Measurements from ENCODE around the gene DNAJC5G. TPM values are rescaled to one million over a fixed set of nuclear protein-coding genes. Genes with fewer than 3 reads are reported as not detected.

The DNAJC5G gene
- polyA plus RNA-seq, 1 donor, result 0.19 TPM

DNA sequence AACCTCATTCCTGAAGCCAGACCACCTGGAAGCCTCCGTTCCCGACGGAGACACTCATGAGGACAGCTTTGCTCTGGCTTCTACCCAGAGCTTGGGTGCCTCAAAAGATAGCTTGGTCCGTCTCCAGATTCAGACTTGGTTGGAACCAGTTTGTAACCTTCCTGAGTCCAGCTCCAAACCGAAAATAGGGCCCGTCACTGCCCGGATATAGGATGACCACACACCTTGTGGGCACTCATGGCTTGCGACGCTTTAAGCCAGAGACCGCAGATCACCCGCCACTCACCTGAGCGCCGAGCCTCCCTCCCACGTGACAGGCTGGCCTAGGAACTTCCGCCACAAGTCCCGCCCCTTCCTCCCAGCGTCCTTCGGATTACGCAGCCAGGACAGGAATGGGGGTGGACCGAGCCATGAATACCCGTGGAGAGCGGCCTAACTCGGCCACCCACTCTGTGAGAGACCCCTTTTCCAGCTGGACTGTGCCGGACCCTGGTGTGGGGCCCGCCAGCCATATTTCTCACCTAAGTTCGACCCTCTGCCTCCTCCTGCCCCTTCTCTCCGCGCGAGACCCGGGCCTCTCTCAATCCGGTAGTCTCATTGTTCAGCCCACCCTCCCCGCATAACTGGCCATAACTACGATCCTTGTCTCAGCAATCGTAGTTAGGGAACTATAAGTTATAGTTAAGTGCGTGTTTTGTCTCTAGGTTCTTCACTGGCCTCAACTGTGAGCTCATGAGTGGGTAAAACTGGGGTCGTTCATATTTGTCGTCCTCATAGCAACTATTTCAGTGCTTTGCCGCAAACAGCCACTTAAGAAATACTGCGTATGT, 47.7 kb downstream of the DNAJC5G start, which contains the start of gene MPV17:
Gene MPV17 (minus strand): TSS at position 332 of the 830 bp plus-strand sequence. CDS start 580 bp downstream, outside the sequence.
- Histone ChIP-seq H3K36me3 (ENCODE audit: control insufficient read depth, insufficient read depth, low read length) (peaks cover 18% of the 10 kb centered on the region), H3K4me1 (ENCODE audit: control insufficient read depth, insufficient read depth, low read length) (peaks cover 15% of the 10 kb centered on the region), H3K4me3 (ENCODE audit: low read length) (peak within 1 kb of the TSS; percentile 86), H3K9me3 (ENCODE audit: control insufficient read depth, low read depth, low read length) (no peaks in the 10 kb centered on the region), H3K27me3 (ENCODE audit: control insufficient read depth, insufficient read depth, low read length) (no peaks in the 10 kb centered on the region), H3K27ac (ENCODE audit: low read length) (peak within 1 kb of the TSS; percentile 93)
- peak; percentile 93 to 95 for DNase-seq
- WGBS (ENCODE audit: insufficient coverage, low lambda C conversion rate), result 0% methylated on average over 6 of the region's 39 CpGs

DNA sequence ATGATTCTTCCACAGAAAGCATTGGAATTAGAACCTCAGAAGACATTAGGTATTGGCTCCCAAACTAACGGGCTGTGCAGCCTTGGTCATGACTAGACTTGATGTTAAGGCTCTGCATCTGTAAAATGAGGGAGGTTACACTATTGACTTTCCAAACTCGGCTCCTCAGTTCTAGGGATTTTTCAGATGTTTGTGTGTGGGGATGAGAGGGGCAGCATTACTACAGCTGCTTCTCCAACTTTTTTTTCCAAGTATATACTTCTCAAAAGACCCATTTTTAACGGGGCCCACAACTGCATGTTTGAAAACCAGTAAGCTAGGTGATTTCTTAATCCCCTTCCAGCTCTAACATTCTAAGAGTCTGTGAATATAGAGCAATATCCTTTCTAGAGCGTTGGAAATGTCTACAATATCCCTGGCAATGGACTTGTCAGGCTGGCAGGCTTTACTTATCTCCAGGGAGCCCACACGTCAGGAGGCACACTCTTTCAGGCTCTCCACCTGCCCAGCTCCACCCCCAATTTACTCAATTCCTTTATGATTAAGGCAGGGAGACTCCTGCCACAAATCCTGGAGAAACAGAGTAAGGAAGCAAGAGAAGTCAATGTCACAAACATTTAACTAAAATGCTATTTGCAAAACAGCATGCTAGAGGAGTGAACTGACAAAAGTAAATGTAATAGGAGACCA, 48.5 kb downstream of the DNAJC5G start:
- Histone ChIP-seq H3K4me3 (ENCODE audit: low read length) (peak overlapping the region; percentile 86), H3K9me3 (ENCODE audit: control insufficient read depth, low read depth, low read length) (no peaks in the 10 kb centered on the region), H3K27ac (ENCODE audit: low read length) (peak overlapping the region; percentile 93), H3K36me3 (ENCODE audit: control insufficient read depth, insufficient read depth, low read length) (peaks cover 26% of the 10 kb centered on the region), H3K27me3 (ENCODE audit: control insufficient read depth, insufficient read depth, low read length) (no peaks in the 10 kb centered on the region), H3K4me1 (ENCODE audit: control insufficient read depth, insufficient read depth, low read length) (peaks cover 15% of the 10 kb centered on the region)
- 20% methylated on average over 1 of the region's 5 CpGs for WGBS (ENCODE audit: insufficient coverage, low lambda C conversion rate)
- DNase-seq, result peak in 1 of 2 donors; percentile 45

DNA sequence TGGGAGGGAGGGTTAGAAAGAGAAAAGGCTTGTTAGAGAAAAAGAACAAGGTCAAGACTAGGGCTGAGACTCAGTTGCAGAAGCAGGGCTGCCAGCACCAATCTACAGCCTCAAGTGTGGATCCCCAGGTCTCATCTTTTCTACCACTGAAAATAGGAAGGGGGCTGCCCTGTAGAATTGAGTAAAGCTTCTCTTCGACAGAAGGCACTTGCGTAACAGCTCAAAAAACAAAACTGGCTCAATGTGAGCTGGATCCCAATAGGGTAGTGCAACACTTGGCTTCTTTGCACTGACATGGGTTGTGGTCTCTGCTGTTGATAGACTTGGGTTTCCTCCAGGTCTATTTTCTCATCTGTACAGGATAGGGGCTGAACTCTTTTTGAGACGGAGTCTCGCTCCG, 49.5 kb downstream of the DNAJC5G start:
- Histone ChIP-seq H3K27me3 (ENCODE audit: control insufficient read depth, insufficient read depth, low read length) (no peaks in the 10 kb centered on the region), H3K4me1 (ENCODE audit: control insufficient read depth, insufficient read depth, low read length) (peaks cover 15% of the 10 kb centered on the region), H3K9me3 (ENCODE audit: control insufficient read depth, low read depth, low read length) (no peaks in the 10 kb centered on the region), H3K36me3 (ENCODE audit: control insufficient read depth, insufficient read depth, low read length) (peaks cover 35% of the 10 kb centered on the region), H3K4me3 (ENCODE audit: low read length) (no peak overlapping the region), H3K27ac (ENCODE audit: low read length) (no peak overlapping the region)
- no peak for DNase-seq
- no CpG with 5 or more reads among the region's 5 CpGs for WGBS (ENCODE audit: insufficient coverage, low lambda C conversion rate)

Other genes starting within 250 kb of the DNAJC5G start
- gene TMEM214, start 242.5 kb upstream of the DNAJC5G start, polyA plus RNA-seq, result 93.6 TPM
- gene AGBL5, start 223.8 kb upstream of the DNAJC5G start, polyA plus RNA-seq, result 28.3 TPM
- gene OST4, start 203.8 kb upstream of the DNAJC5G start, polyA plus RNA-seq, result 313 TPM
- gene EMILIN1, start 196.8 kb upstream of the DNAJC5G start, polyA plus RNA-seq, result 49.1 TPM
- 232 TPM for gene KHK, start 188.7 kb upstream of the DNAJC5G start, polyA plus RNA-seq
- 11.5 TPM for gene CGREF1, start 156.3 kb upstream of the DNAJC5G start, polyA plus RNA-seq
- 2.0 TPM for gene ABHD1, start 151.6 kb upstream of the DNAJC5G start, polyA plus RNA-seq
- 48.5 TPM for gene PREB, start 140.8 kb upstream of the DNAJC5G start, polyA plus RNA-seq
- not detected for gene PRR30, start 136.0 kb upstream of the DNAJC5G start, polyA plus RNA-seq
- 0.10 TPM for gene TCF23, start 126.4 kb upstream of the DNAJC5G start, polyA plus RNA-seq
- gene ATRAID, start 63.4 kb upstream of the DNAJC5G start, polyA plus RNA-seq, result 131 TPM
- 148 TPM for gene SLC5A6, start 63.2 kb upstream of the DNAJC5G start, polyA plus RNA-seq
- gene CAD, start 58.1 kb upstream of the DNAJC5G start, polyA plus RNA-seq, result 34.9 TPM
- gene SLC30A3, start 12.4 kb upstream of the DNAJC5G start, polyA plus RNA-seq, result 0.57 TPM
- gene TRIM54, start 7.0 kb downstream of the DNAJC5G start, polyA plus RNA-seq, result 0.60 TPM
- gene UCN, start 33.0 kb downstream of the DNAJC5G start, polyA plus RNA-seq, result 3.4 TPM
- gene MPV17, start 47.7 kb downstream of the DNAJC5G start, polyA plus RNA-seq, result 99.6 TPM
- 51.9 TPM for gene GTF3C2, start 81.3 kb downstream of the DNAJC5G start, polyA plus RNA-seq
- gene EIF2B4, start 94.9 kb downstream of the DNAJC5G start, polyA plus RNA-seq, result 39.7 TPM
- 68.0 TPM for gene SNX17, start 95.2 kb downstream of the DNAJC5G start, polyA plus RNA-seq
- 23.1 TPM for gene ZNF513, start 105.3 kb downstream of the DNAJC5G start, polyA plus RNA-seq
- gene PPM1G, start 134.2 kb downstream of the DNAJC5G start, polyA plus RNA-seq, result 66.4 TPM
- gene NRBP1, start 153.2 kb downstream of the DNAJC5G start, polyA plus RNA-seq, result 89.0 TPM
- gene KRTCAP3, start 166.9 kb downstream of the DNAJC5G start, polyA plus RNA-seq, result 55.5 TPM
- gene IFT172, start 214.3 kb downstream of the DNAJC5G start, polyA plus RNA-seq, result 30.7 TPM
- gene FNDC4, start 219.8 kb downstream of the DNAJC5G start, polyA plus RNA-seq, result 4.2 TPM
- gene GCKR, start 221.4 kb downstream of the DNAJC5G start, polyA plus RNA-seq, result 2.9 TPM